OCI-LY7 (cell line): Measurements from ENCODE around the gene NSMCE1. TPM values are rescaled to one million over a fixed set of nuclear protein-coding genes. Genes with fewer than 3 reads are reported as not detected.

ENCODE experiments used
- BruUV-seq: library from RNA; stranded (reverse); fragments of 400-500 nt; replicated peaks from 2 replicates; lab custom pipeline; 2021; lab: Mats Ljungman, UMichigan
- CTCF ChIA-PET: fragments of 300-600 bp; sonication (Branson Sonifier 250); formaldehyde crosslinking; loops from one replicate; lab custom pipeline; 2022; ENCODE audit warnings: antibody characterized with exemption; ENCODE audit not compliant: unreplicated experiment; lab: Charles Lee
- POLR2A ChIA-PET: fragments of 300-600 bp; sonication (Branson Sonifier 250); formaldehyde crosslinking; loops from one replicate; lab custom pipeline; 2022; ENCODE audit warnings: antibody characterized with exemption; lab: Charles Lee
- DNase-seq: peaks from one replicate; pipeline ENCODE4 v3.0.0-alpha.2; 2015; ENCODE audit warnings: low spot score
- H2AFZ ChIP-seq: fragments of 200-600 bp; sonication (generic), shearing (Covaris generic); 2 replicates; pipeline ENCODE4 v1.6.1; 2014; ENCODE audit warnings: mild to moderate bottlenecking, antibody characterized with exemption, low read length, moderate library complexity
- H3K27ac ChIP-seq: fragments of 200-600 bp; sonication (generic); 2 replicates; pipeline ENCODE4 v1.5.1; 2014; ENCODE audit warnings: mixed run types, low read depth, mild to moderate bottlenecking, moderate library complexity, low read length, inconsistent platforms; ENCODE audit not compliant: poor library complexity, severe bottlenecking
- H3K36me3 ChIP-seq: fragments of 200-600 bp; sonication (generic); 2 replicates; pipeline ENCODE4 v1.6.1; 2014; ENCODE audit warnings: mild to moderate bottlenecking, antibody characterized with exemption, low read length, moderate library complexity, mixed read lengths; ENCODE audit not compliant: insufficient read depth
- H3K4me1 ChIP-seq: fragments of 200-600 bp; sonication (generic); 2 replicates; pipeline ENCODE4 v1.5.1; 2014; ENCODE audit warnings: mild to moderate bottlenecking, low read length; ENCODE audit not compliant: insufficient read depth, poor library complexity, severe bottlenecking
- H3K4me2 ChIP-seq: fragments of 200-600 bp; sonication (generic); 2 replicates; pipeline ENCODE4 v1.6.1; 2014; ENCODE audit warnings: mild to moderate bottlenecking, low read length
- H3K4me3 ChIP-seq: fragments of 200-600 bp; sonication (generic); 2 replicates; pipeline ENCODE4 v1.5.1; 2014; ENCODE audit warnings: mild to moderate bottlenecking, low read depth, low read length; ENCODE audit not compliant: poor library complexity, severe bottlenecking
- H3K79me2 ChIP-seq: fragments of 200-600 bp; sonication (generic); 2 replicates; pipeline ENCODE4 v1.6.1; 2016; ENCODE audit warnings: low read depth, mild to moderate bottlenecking, low read length, moderate library complexity, mixed read lengths; ENCODE audit not compliant: insufficient read depth
- H3K9me2 ChIP-seq: fragments of 200-600 bp; sonication (generic); 2 replicates; pipeline ENCODE4 v1.6.1; 2016; ENCODE audit warnings: mild to moderate bottlenecking, low read length, mixed read lengths; ENCODE audit not compliant: insufficient read depth
- H3K9me3 ChIP-seq: fragments of 200-600 bp; sonication (generic); 2 replicates; pipeline ENCODE4 v1.6.1; 2014; ENCODE audit warnings: mild to moderate bottlenecking, mixed run types, low read length, mixed read lengths
- H4K20me1 ChIP-seq: fragments of 200-600 bp; sonication (generic); 2 replicates; pipeline ENCODE4 v1.6.1; 2014; ENCODE audit warnings: mild to moderate bottlenecking, antibody characterized with exemption, low read length, moderate library complexity, mixed read lengths; ENCODE audit not compliant: insufficient read depth
- CTCF ChIP-seq: fragments of 200-600 bp; sonication (generic); conservative IDR thresholded peaks from 2 replicates; pipeline ENCODE4 v1.5.1; 2014; ENCODE audit warnings: mild to moderate bottlenecking, antibody characterized with exemption, low read length, moderate library complexity, mixed read lengths
- EZH2phosphoT487 ChIP-seq: fragments of 200-600 bp; sonication (generic); IDR thresholded peaks from 2 replicates; pipeline ENCODE4 v1.6.1; 2018; ENCODE audit warnings: low read depth, borderline replicate concordance, mild to moderate bottlenecking, mixed run types, antibody characterized with exemption, low read length, moderate library complexity, mixed read lengths
- intact Hi-C: fragments of 100-400 bp; cut with micrococcal nuclease; formaldehyde crosslinking; loops from one replicate; pipeline ENCODE4 v1.10.0; 2022; ENCODE audit not compliant: unreplicated experiment
- total RNA-seq, 2 experiments: library from RNA; depleted of rRNA in 1 of 2; stranded (reverse); fragments of >200 nt in 1 of 2; shearing (Covaris generic) in 1 of 2; gene quantifications; 2 replicates each; pipeline ENCODE4 v1.2.3, GENCODE V29; 2014 to 2022

NSMCE1 gene
- total RNA-seq, 2 experiments from 2014 or later = 51.1 to 84.0 TPM

DNA sequence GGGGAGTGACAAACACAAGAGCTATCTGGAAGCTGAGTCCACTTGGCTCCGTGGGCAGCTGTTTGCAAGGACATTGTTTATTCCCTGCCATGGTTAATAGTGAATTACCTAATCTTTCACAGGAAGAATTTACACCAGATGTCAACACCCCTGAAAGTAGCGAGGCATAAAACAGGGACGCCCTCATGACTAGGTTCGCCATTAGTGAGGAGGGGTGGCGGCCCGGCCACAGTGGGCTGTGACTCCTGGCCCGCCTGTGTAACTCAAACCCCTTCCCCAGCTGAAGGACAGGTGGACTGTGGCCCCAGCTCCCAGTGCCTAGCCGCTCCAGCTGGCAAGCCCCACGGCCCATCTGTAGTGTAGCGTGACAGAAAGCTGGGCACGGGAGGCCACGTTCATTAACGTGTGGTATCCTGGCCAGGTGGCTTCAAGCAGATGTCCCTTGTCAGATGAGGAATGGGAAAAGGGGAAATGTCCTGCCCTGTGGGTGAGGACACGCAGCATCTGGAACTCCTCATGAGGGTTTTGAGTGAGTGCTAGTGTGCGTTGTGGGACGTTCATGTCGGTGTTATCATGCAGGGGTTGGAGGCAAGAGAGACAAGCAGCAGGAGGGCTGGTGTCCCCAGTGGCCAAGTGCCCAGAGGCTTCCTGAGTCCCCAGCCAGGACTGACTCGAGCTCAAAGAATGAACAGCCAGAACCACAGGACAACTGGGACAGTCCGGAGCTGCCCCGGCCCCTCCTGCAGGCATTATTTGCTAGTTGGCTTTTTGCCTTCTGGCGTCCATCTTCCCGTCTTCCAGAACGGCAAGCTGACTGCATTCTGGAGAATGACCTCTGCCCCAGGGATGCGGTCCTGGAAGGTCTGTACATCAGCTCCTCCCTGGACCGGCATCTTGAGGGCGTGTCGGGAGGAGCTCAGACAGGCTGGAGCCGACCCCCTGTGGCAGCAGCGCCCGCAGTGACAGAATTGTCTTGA, 46.0 kb downstream of the NSMCE1 start:
- Histone ChIP-seq H4K20me1 (no peaks in the 10 kb centered on the region), H3K4me3 (no peak overlapping the region), H3K4me2 (no peak overlapping the region), H2AFZ (no peak overlapping the region), H3K36me3 (peaks cover 7% of the 10 kb centered on the region; the same call in 1 of the 2 replicates), H3K9me2 (no peaks in the 10 kb centered on the region), H3K79me2 (no peaks in the 10 kb centered on the region), H3K27ac (no peak overlapping the region), H3K9me3 (no peaks in the 10 kb centered on the region), H3K4me1 (peaks cover 8% of the 10 kb centered on the region)
- no TSS peak for BruUV-seq
- intact Hi-C loops = no loop called here
- TF ChIP-seq EZH2phosphoT487 (no peak), CTCF (no peak)
- POLR2A ChIA-PET = interaction anchor here (0.5 to 0.8 kb wide), 3 partner anchors 146 to 559 kb away, joined by 3 read pairs; no protein-coding TSS in a partner anchor
- CTCF ChIA-PET = no interaction called here
- no peak for DNase-seq

DNA sequence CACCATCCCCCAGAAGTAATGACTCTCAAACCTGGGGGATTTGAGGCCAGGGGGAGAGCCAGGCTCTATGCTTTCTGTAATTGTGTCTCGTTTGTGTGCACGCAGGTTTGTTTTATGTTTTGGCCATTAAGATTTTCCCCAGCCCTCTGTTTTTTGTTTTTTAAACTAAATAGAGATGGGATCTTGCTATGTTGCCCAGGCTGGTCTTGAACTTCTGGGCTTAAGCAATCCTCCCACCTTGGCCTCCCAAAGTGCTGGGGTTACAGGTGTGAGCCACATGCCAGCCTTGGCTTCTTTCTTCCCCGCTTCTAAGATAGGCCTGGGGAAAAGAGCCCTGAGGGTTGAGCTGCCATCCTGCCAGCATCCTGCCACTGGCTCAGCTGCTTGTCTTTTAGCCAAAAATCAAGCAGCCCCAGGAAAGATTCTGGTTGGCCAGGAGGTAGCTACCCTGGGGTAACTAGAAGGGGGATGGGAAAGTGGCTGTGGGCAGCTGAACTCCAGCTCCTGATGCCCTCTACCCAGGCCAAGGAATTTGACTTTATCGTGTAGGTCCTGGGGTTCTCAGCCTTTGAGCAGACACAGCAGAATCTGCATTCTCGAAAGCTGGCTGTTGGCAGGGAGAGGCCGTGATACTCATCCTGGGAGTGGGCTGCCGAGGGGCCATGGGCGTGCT, 46.9 kb downstream of the NSMCE1 start:
- BruUV-seq = no TSS peak
- CTCF ChIA-PET = no interaction called here

More for the DNA sequence above, 46.9 kb downstream of the NSMCE1 start:
- no peaks in the 10 kb centered on the region for H4K20me1 ChIP-seq
- H3K79me2 ChIP-seq = no peaks in the 10 kb centered on the region
- H3K9me2 ChIP-seq = no peaks in the 10 kb centered on the region
- intact Hi-C loops = no loop called here
- POLR2A ChIA-PET = interaction anchor here (0.8 kb wide), 1 partner anchor 183 kb away, joined by 3 read pairs; no protein-coding TSS in a partner anchor
- H2AFZ ChIP-seq = no peak overlapping the region
- no peaks in the 10 kb centered on the region for H3K9me3 ChIP-seq
- H3K27ac ChIP-seq = no peak overlapping the region
- H3K36me3 ChIP-seq = peaks cover 7% of the 10 kb centered on the region; the same call in 1 of the 2 replicates
- H3K4me3 ChIP-seq = no peak overlapping the region
- no peak for DNase-seq
- H3K4me2 ChIP-seq = no peak overlapping the region
- TF ChIP-seq CTCF = no peak
- TF ChIP-seq EZH2phosphoT487 = no peak
- peaks cover 8% of the 10 kb centered on the region for H3K4me1 ChIP-seq
